ENCODE data around the gene TRIM75. TPM values are rescaled to one million over a fixed set of nuclear protein-coding genes. Genes with fewer than 3 reads are reported as not detected.

TRIM75 gene
- total RNA-seq, 1 donor = not detected

DNA sequence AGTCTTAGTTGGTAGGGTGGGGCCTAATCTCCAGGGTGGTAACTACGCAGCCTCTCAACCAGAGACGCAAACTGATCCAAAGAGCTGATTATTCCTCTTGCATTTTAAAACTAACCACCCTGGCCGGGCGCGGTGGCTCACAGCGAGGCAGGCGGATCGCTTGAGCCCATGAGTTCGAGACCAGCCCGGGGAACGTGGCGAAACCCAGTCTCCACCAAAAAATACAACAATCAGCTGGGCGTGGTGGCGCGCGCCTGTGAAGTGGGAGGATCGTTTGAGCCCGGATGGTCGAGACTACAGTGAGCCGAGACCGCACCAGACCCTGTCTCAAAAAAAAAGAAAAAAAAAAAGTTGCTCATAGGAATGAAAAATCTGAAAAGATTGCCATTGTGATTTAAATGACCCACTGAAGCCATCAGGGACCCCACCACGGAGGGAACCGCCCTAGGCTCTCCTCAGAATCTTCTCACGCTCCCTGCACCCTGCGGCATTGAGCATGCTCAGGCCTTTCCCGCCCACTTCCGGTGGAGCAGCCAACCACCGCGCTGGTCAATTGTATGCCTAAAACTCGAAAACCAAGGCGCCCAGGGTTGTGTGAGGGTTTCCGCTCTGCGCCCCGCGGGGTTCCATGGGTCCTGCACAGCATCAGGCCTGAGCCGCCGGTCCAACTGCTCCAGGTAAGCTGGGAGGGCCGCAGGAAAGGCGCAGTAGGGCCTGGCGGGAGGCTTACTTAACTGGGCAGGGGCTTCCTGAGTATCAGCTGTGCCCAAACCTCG lies 22.0 kb upstream of the TRIM75 start, which contains the start of gene TRIM60:
TRIM60 (plus strand) TSS at position 564 of the 776 bp plus-strand sequence. CDS start 8,074 bp downstream, outside the sequence.
- H3K27me3 ChIP-seq (ENCODE audit: insufficient read depth, low read length) = no peaks in the 10 kb centered on the region
- DNase-seq (ENCODE audit: insufficient read length, low spot score, missing footprints) = no peak
- H3K79me2 ChIP-seq (ENCODE audit: insufficient read depth, low read length) = no peaks in the 10 kb centered on the region
- H3K36me3 ChIP-seq (ENCODE audit: insufficient read depth, low read length) = no peaks in the 10 kb centered on the region
- H3K9me3 ChIP-seq (ENCODE audit: low read depth, low read length) = no peaks in the 10 kb centered on the region
- no peak within 1 kb of the TSS for H3K4me2 ChIP-seq (ENCODE audit: insufficient read depth, low read length)
- no peak within 1 kb of the TSS for H3K27ac ChIP-seq (ENCODE audit: low read depth, low read length)
- TF ChIP-seq, protein P1, sequence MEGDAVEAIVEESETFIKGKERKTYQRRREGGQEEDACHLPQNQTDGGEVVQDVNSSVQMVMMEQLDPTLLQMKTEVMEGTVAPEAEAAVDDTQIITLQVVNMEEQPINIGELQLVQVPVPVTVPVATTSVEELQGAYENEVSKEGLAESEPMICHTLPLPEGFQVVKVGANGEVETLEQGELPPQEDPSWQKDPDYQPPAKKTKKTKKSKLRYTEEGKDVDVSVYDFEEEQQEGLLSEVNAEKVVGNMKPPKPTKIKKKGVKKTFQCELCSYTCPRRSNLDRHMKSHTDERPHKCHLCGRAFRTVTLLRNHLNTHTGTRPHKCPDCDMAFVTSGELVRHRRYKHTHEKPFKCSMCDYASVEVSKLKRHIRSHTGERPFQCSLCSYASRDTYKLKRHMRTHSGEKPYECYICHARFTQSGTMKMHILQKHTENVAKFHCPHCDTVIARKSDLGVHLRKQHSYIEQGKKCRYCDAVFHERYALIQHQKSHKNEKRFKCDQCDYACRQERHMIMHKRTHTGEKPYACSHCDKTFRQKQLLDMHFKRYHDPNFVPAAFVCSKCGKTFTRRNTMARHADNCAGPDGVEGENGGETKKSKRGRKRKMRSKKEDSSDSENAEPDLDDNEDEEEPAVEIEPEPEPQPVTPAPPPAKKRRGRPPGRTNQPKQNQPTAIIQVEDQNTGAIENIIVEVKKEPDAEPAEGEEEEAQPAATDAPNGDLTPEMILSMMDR (IDR thresholded peaks at IDR 0.05; ENCODE audit: extremely low read depth, low read depth, low read length) = no peak
- no peak within 1 kb of the TSS for H3K4me3 ChIP-seq (ENCODE audit: insufficient read depth, low read length)
- H4K20me1 ChIP-seq (ENCODE audit: insufficient read depth, low read length) = no peaks in the 10 kb centered on the region
- no peak within 1 kb of the TSS for H2AFZ ChIP-seq (ENCODE audit: low read length)
- no peaks in the 10 kb centered on the region for H3K4me1 ChIP-seq (ENCODE audit: insufficient read depth, low read length)

DNA sequence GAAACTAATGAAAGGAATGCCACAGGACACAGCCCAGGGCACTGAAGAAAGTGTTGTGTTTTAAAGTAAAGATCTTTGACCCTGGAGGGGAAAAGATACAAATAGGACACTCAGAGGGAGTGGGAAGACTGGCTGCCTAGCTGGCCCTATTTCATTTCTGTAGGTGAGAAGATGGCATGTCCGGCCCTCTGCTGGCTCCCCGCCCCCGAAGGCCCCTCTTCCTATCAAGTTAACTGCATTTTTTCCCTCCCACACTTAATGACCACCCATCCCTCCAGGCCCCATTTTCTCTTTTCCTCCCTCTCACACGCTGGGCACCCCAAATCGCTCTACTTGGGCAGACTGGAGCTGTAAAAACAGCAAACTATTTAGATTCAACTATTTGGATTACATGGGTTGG lies 5.5 kb upstream of the TRIM75 start:
- no peak overlapping the region for H3K4me3 ChIP-seq (ENCODE audit: insufficient read depth, low read length)
- no peak overlapping the region for H2AFZ ChIP-seq (ENCODE audit: low read length)
- no peaks in the 10 kb centered on the region for H3K36me3 ChIP-seq (ENCODE audit: insufficient read depth, low read length)
- TF ChIP-seq, protein P1 (IDR thresholded peaks at IDR 0.05; ENCODE audit: extremely low read depth, low read depth, low read length) = no peak
- DNase-seq (ENCODE audit: insufficient read length, low spot score, missing footprints) = no peak
- no peak overlapping the region for H3K27ac ChIP-seq (ENCODE audit: low read depth, low read length)
- no peaks in the 10 kb centered on the region for H4K20me1 ChIP-seq (ENCODE audit: insufficient read depth, low read length)
- H3K4me1 ChIP-seq (ENCODE audit: insufficient read depth, low read length) = no peaks in the 10 kb centered on the region
- H3K79me2 ChIP-seq (ENCODE audit: insufficient read depth, low read length) = no peaks in the 10 kb centered on the region
- no peak overlapping the region for H3K4me2 ChIP-seq (ENCODE audit: insufficient read depth, low read length)
- no peaks in the 10 kb centered on the region for H3K27me3 ChIP-seq (ENCODE audit: insufficient read depth, low read length)
- H3K9me3 ChIP-seq (ENCODE audit: low read depth, low read length) = no peaks in the 10 kb centered on the region

DNA sequence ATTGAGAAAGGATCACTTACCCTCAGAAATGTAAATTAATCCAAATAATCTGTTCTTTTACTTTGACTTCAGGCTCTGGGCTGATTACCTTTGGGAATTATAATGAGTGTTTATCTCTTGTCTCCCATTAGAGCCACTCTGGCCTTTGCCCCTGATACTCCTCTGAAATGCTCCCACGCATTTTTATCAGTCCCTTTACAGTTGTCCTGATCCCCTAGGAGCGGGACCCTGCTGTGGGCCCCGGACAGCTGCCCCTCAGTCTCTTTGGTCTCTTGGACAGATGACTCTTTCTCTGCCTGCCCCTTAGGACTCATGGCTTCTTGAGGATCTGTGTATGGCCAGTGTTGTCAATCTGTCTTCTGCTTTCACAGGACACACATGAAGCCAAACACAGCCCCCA lies 1.0 kb upstream of the TRIM75 start:
- H4K20me1 ChIP-seq (ENCODE audit: insufficient read depth, low read length) = no peaks in the 10 kb centered on the region
- H3K79me2 ChIP-seq (ENCODE audit: insufficient read depth, low read length) = no peaks in the 10 kb centered on the region
- no peaks in the 10 kb centered on the region for H3K9me3 ChIP-seq (ENCODE audit: low read depth, low read length)
- H3K27me3 ChIP-seq (ENCODE audit: insufficient read depth, low read length) = no peaks in the 10 kb centered on the region
- no peaks in the 10 kb centered on the region for H3K36me3 ChIP-seq (ENCODE audit: insufficient read depth, low read length)
- no peak overlapping the region for H2AFZ ChIP-seq (ENCODE audit: low read length)
- H3K4me2 ChIP-seq (ENCODE audit: insufficient read depth, low read length) = no peak overlapping the region
- no peak overlapping the region for H3K27ac ChIP-seq (ENCODE audit: low read depth, low read length)
- H3K4me3 ChIP-seq (ENCODE audit: insufficient read depth, low read length) = no peak overlapping the region
- H3K4me1 ChIP-seq (ENCODE audit: insufficient read depth, low read length) = no peaks in the 10 kb centered on the region
- TF ChIP-seq, protein P1 (IDR thresholded peaks at IDR 0.05; ENCODE audit: extremely low read depth, low read depth, low read length) = no peak
- no peak for DNase-seq (ENCODE audit: insufficient read length, low spot score, missing footprints)

DNA sequence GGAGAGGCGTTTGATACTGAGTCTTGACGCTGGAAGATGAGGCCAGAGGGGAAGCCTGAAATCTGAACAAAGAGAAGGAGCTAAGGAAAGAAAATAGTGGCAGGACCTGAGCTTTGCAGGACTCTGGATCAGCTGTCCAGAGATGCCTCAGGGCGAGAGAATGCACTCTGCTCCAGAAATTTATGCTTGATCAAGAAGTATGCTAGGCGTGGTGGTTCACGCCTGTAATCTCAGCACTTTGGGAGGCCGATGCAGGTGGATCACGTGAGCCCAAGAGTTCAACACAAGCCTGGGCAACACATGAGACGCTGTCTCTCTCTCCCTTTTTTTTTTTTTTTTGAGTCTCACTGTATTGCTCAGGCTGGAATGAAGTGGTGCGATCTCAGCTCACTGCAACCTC lies 1.9 kb downstream of the TRIM75 start:
- H3K27ac ChIP-seq (ENCODE audit: low read depth, low read length) = no peak overlapping the region
- TF ChIP-seq, protein P1 (IDR thresholded peaks at IDR 0.05; ENCODE audit: extremely low read depth, low read depth, low read length) = no peak
- H2AFZ ChIP-seq (ENCODE audit: low read length) = no peak overlapping the region
- no peak overlapping the region for H3K4me2 ChIP-seq (ENCODE audit: insufficient read depth, low read length)
- H3K36me3 ChIP-seq (ENCODE audit: insufficient read depth, low read length) = no peaks in the 10 kb centered on the region
- H3K9me3 ChIP-seq (ENCODE audit: low read depth, low read length) = no peaks in the 10 kb centered on the region
- DNase-seq (ENCODE audit: insufficient read length, low spot score, missing footprints) = no peak
- H3K4me1 ChIP-seq (ENCODE audit: insufficient read depth, low read length) = no peaks in the 10 kb centered on the region
- no peaks in the 10 kb centered on the region for H3K79me2 ChIP-seq (ENCODE audit: insufficient read depth, low read length)
- H4K20me1 ChIP-seq (ENCODE audit: insufficient read depth, low read length) = no peaks in the 10 kb centered on the region
- H3K4me3 ChIP-seq (ENCODE audit: insufficient read depth, low read length) = no peak overlapping the region
- H3K27me3 ChIP-seq (ENCODE audit: insufficient read depth, low read length) = no peaks in the 10 kb centered on the region
